ENCODE measurements around the gene AK5.

The AK5 gene

GRCh38 chr1:77546890-77547289 is 265.1 kb downstream of the AK5 start:
- DNase-seq = no peak

- no peak for DNase-seq
Measured at GRCh38 chr1:77548285-77548684, 266.5 kb downstream of the AK5 start.

- DNase-seq = no peak
Measured at GRCh38 chr1:77550135-77550534, 268.3 kb downstream of the AK5 start.

- no peak for DNase-seq
Measured at GRCh38 chr1:77552626-77553025, 270.8 kb downstream of the AK5 start.

- no peak for DNase-seq
Measured at GRCh38 chr1:77553568-77554291, 271.9 kb downstream of the AK5 start.

GRCh38 chr1:77556045-77556444 is 274.2 kb downstream of the AK5 start:
- no peak for DNase-seq

- DNase-seq = no peak
Measured at GRCh38 chr1:77557053-77557452, 275.2 kb downstream of the AK5 start.

- no peak for DNase-seq
Measured at GRCh38 chr1:77558591-77559164, 276.9 kb downstream of the AK5 start.

- no peak for DNase-seq
Measured at GRCh38 chr1:77560741-77561140, 278.9 kb downstream of the AK5 start.

GRCh38 chr1:77562596-77563150 is 280.9 kb downstream of the AK5 start:
- DNase-seq = no peak

- DNase-seq = no peak
Measured at GRCh38 chr1:77565321-77565720, 283.5 kb downstream of the AK5 start.

GRCh38 chr1:77571642-77572041 is 289.8 kb downstream of the AK5 start:
- no peak for DNase-seq

GRCh38 chr1:77579547-77579946 is 297.7 kb downstream of the AK5 start:
- no peak for DNase-seq

- DNase-seq = no peak
Measured at GRCh38 chr1:77582905-77583304, 301.1 kb downstream of the AK5 start.

GRCh38 chr1:77583483-77583882 is 301.7 kb downstream of the AK5 start:
- no peak for DNase-seq

- DNase-seq = no peak
Measured at GRCh38 chr1:77584884-77585283, 303.1 kb downstream of the AK5 start.

- DNase-seq = no peak
Measured at GRCh38 chr1:77585610-77586314, 303.9 kb downstream of the AK5 start.

GRCh38 chr1:77589231-77589630 is 307.4 kb downstream of the AK5 start:
- DNase-seq = no peak

- DNase-seq = no peak
Measured at GRCh38 chr1:77590651-77591050, 308.8 kb downstream of the AK5 start.

- no peak for DNase-seq
Measured at GRCh38 chr1:77592906-77593305, 311.1 kb downstream of the AK5 start.

GRCh38 chr1:77594366-77595112 is 312.7 kb downstream of the AK5 start:
- DNase-seq = no peak

GRCh38 chr1:77597310-77597709 is 315.5 kb downstream of the AK5 start:
- no peak for DNase-seq

All from C1 segment of cervical spinal cord (tissue), 14 donors.